NCI-H345 treated with DMSO at 0.1 percent for 48 hours (cell line): Measurements from ENCODE around the gene TSKU.

ENCODE experiments used
- DNase-seq: peaks from one replicate; lab custom pipeline; 2025; ENCODE audit not compliant: unreplicated experiment; lab: John Stamatoyannopoulos, UW

Gene TSKU

GRCh38 chr11:76769645-76770586 lies 13.2 kb upstream of the TSKU start:
- no peak for DNase-seq

- no peak for DNase-seq
These were observed 12.3 kb upstream of the TSKU start for GRCh38 chr11:76770642-76771445.

GRCh38 chr11:76771446-76772099 lies 11.6 kb upstream of the TSKU start:
- no peak for DNase-seq

- no peak for DNase-seq
These were observed 10.9 kb upstream of the TSKU start for GRCh38 chr11:76772100-76772782.

GRCh38 chr11:76772783-76773106 lies 10.4 kb upstream of the TSKU start:
- no peak for DNase-seq

- DNase-seq: no peak
These were observed 9.2 kb upstream of the TSKU start for GRCh38 chr11:76773921-76774361.

GRCh38 chr11:76776472-76776871 lies 6.7 kb upstream of the TSKU start:
- no peak for DNase-seq

- DNase-seq: no peak
These were observed 5.9 kb upstream of the TSKU start for GRCh38 chr11:76777305-76777704.

GRCh38 chr11:76777876-76778275 lies 5.3 kb upstream of the TSKU start:
- no peak for DNase-seq

- DNase-seq: no peak
These were observed 4.3 kb upstream of the TSKU start for GRCh38 chr11:76778874-76779273.

GRCh38 chr11:76781046-76781801 lies 1.9 kb upstream of the TSKU start:
- no peak for DNase-seq

- DNase-seq: no peak
These were observed 1.2 kb upstream of the TSKU start for GRCh38 chr11:76781807-76782530.

- peak; percentile 63 for DNase-seq
These were observed 444 bp upstream of the TSKU start for GRCh38 chr11:76782531-76783293.

GRCh38 chr11:76783896-76784813 lies 999 bp downstream of the TSKU start:
- DNase-seq: no peak

GRCh38 chr11:76785513-76785912 lies 2.4 kb downstream of the TSKU start:
- DNase-seq: no peak

- DNase-seq: no peak
These were observed 2.9 kb downstream of the TSKU start for GRCh38 chr11:76786016-76786415.

GRCh38 chr11:76786441-76787014 lies 3.4 kb downstream of the TSKU start:
- no peak for DNase-seq
